ENCODE results near the gene EXOSC6. TPM values are rescaled to one million over a fixed set of nuclear protein-coding genes. Genes with fewer than 3 reads are reported as not detected.
"Not testable (repeated sequence)": the region's sequence is repeated elsewhere in the genome, so short reads cannot be mapped to it uniquely, and the experiment has no call there.

EXOSC6 gene
- total RNA-seq, 1 donor from 2014 or later = 29.1 TPM

GRCh38 chr16:70254180-70254964 is 2.6 kb upstream of the EXOSC6 start:
- no peak overlapping the region for H3K27ac Mint-ChIP-seq
- peaks cover 23% of the 10 kb centered on the region for H3K36me3 Mint-ChIP-seq (ENCODE audit: insufficient read depth)
- peaks cover 5% of the 10 kb centered on the region for H3K4me1 Mint-ChIP-seq (ENCODE audit: low read depth)
- no peak for TF ChIP-seq CTCF (IDR thresholded peaks at IDR 0.05; ENCODE audit: unreplicated experiment)
- no peaks in the 10 kb centered on the region for H3K9me3 Mint-ChIP-seq (ENCODE audit: low read depth)
- H3K4me3 Mint-ChIP-seq (ENCODE audit: low read depth) = no peak overlapping the region
- DNase-seq (ENCODE audit: low spot score, unreplicated experiment) = no peak
- no peaks in the 10 kb centered on the region for H3K27me3 Mint-ChIP-seq

GRCh38 chr16:70253291-70254106 is 1.8 kb upstream of the EXOSC6 start:
- DNase-seq (ENCODE audit: low spot score, unreplicated experiment) = no peak
- peaks cover 20% of the 10 kb centered on the region for H3K36me3 Mint-ChIP-seq (ENCODE audit: insufficient read depth)
- H3K9me3 Mint-ChIP-seq (ENCODE audit: low read depth) = no peaks in the 10 kb centered on the region
- peak; percentile 56 for TF ChIP-seq CTCF (IDR thresholded peaks at IDR 0.05; ENCODE audit: unreplicated experiment)
- peak overlapping the region; percentile 46 for H3K4me3 Mint-ChIP-seq (ENCODE audit: low read depth)
- H3K4me1 Mint-ChIP-seq (ENCODE audit: low read depth) = peaks cover 6% of the 10 kb centered on the region
- no peak overlapping the region for H3K27ac Mint-ChIP-seq
- no peaks in the 10 kb centered on the region for H3K27me3 Mint-ChIP-seq

GRCh38 chr16:70252355-70252988 is 732 bp upstream of the EXOSC6 start:
- Mint-ChIP-seq H3K9me3 (ENCODE audit: low read depth) (no peaks in the 10 kb centered on the region), H3K4me3 (ENCODE audit: low read depth) (peak overlapping the region; percentile 29), H3K27ac (no peak overlapping the region), H3K4me1 (ENCODE audit: low read depth) (peaks cover 6% of the 10 kb centered on the region), H3K27me3 (no peaks in the 10 kb centered on the region), H3K36me3 (ENCODE audit: insufficient read depth) (peaks cover 16% of the 10 kb centered on the region)
- peak; percentile 50 for TF ChIP-seq CTCF (IDR thresholded peaks at IDR 0.05; ENCODE audit: unreplicated experiment)
- DNase-seq (ENCODE audit: low spot score, unreplicated experiment) = no peak

- TF ChIP-seq CTCF (IDR thresholded peaks at IDR 0.05; ENCODE audit: unreplicated experiment) = no peak
- Mint-ChIP-seq H3K36me3 (ENCODE audit: insufficient read depth) (peaks cover 11% of the 10 kb centered on the region), H3K9me3 (ENCODE audit: low read depth) (no peaks in the 10 kb centered on the region), H3K4me1 (ENCODE audit: low read depth) (peaks cover 6% of the 10 kb centered on the region), H3K27me3 (no peaks in the 10 kb centered on the region), H3K4me3 (ENCODE audit: low read depth) (peak overlapping the region; percentile 74), H3K27ac (peak overlapping the region; percentile 49)
- no peak for DNase-seq (ENCODE audit: low spot score, unreplicated experiment)
These were observed 752 bp downstream of the EXOSC6 start for GRCh38 chr16:70250748-70251628.

GRCh38 chr16:70249697-70250096 is 2.0 kb downstream of the EXOSC6 start:
- peak overlapping the region; percentile 67 for H3K27ac Mint-ChIP-seq
- H3K4me1 Mint-ChIP-seq (ENCODE audit: low read depth); H3K9me3 Mint-ChIP-seq (ENCODE audit: low read depth): not testable (repeated sequence)

GRCh38 chr16:70238773-70239172 is 13.0 kb downstream of the EXOSC6 start:
- not testable (repeated sequence) for H3K9me3 Mint-ChIP-seq (ENCODE audit: low read depth); H3K36me3 Mint-ChIP-seq (ENCODE audit: insufficient read depth); H3K27ac Mint-ChIP-seq; DNase-seq (ENCODE audit: low spot score, unreplicated experiment); H3K4me1 Mint-ChIP-seq (ENCODE audit: low read depth); H3K4me3 Mint-ChIP-seq (ENCODE audit: low read depth); H3K27me3 Mint-ChIP-seq

More at GRCh38 chr16:70249697-70250096, 2.0 kb downstream of the EXOSC6 start:
- not testable (repeated sequence) for H3K36me3 Mint-ChIP-seq (ENCODE audit: insufficient read depth); DNase-seq (ENCODE audit: low spot score, unreplicated experiment); H3K27me3 Mint-ChIP-seq; H3K4me3 Mint-ChIP-seq (ENCODE audit: low read depth)

- not testable (repeated sequence) for H3K27me3 Mint-ChIP-seq; H3K4me3 Mint-ChIP-seq (ENCODE audit: low read depth); H3K36me3 Mint-ChIP-seq (ENCODE audit: insufficient read depth); H3K27ac Mint-ChIP-seq; DNase-seq (ENCODE audit: low spot score, unreplicated experiment); H3K9me3 Mint-ChIP-seq (ENCODE audit: low read depth); H3K4me1 Mint-ChIP-seq (ENCODE audit: low read depth)
These were observed 19.9 kb downstream of the EXOSC6 start for GRCh38 chr16:70231831-70232230.

- H3K27ac Mint-ChIP-seq; DNase-seq (ENCODE audit: low spot score, unreplicated experiment); H3K4me1 Mint-ChIP-seq (ENCODE audit: low read depth); H3K9me3 Mint-ChIP-seq (ENCODE audit: low read depth); H3K36me3 Mint-ChIP-seq (ENCODE audit: insufficient read depth); H3K27me3 Mint-ChIP-seq; H3K4me3 Mint-ChIP-seq (ENCODE audit: low read depth): not testable (repeated sequence)
These were observed 25.7 kb downstream of the EXOSC6 start for GRCh38 chr16:70226024-70226423.

Data from progenitor cell of endocrine pancreas (in vitro differentiated cells).